Activated CD8-positive, alpha-beta memory T cell treated with anti-CD3 and anti-CD28 coated beads, Interleukin-2, amount 50 U/mL, for 1 hour (primary cell): Measurements from ENCODE around the gene RDX.
"Not testable (repeated sequence)": the region's sequence is repeated elsewhere in the genome, so short reads cannot be mapped to it uniquely, and the experiment has no call there.

Experiments used
- DNase-seq: peaks from one replicate; pipeline ENCODE4 v3.0.0-alpha.2; 2020; ENCODE audit errors: extremely low read depth

RDX gene

DNA sequence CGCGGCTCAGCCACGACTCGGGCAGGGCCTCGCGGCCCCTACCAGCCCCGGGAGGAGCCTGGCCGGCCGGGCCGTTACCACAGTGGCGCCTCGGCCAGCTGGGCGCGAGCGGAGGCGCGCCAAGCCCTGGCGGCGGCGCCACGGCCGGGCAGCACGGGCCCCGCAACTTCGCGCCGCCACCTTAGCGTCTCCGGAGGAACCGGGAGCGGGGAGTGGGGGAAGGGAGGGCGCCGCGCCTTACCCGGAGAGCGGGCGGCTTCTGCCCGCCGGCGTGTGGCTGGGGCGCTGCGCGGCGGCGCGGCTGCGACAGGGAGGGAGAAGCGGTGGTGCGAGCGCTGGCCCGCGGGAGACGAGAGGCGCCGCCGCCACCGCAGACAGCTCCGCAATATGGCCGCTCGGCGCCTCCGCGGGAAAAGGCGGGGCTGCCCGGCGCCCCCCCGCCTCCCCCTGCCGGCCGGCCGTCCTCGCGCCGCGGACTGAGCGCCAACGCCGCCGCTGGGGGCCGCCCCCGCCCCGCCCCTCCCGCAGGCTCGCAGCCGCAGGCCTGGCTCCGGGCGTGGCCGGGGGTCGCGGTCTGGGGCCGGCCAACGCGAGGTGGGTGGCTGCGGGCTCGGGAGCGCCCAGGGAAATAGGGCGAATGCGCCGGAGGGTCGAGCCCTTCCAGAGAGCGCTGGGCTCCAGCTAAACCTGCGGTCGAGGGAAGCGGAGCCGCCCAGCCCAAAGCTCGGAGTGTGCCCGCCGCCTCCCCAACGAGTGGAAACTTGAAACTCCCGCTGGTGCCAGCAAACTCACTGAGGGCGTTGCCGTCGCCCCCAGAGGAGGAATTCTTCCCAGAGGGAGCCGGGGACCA lies at the start of gene RDX:
RDX (minus strand) TSS at position 389 of the 850 bp plus-strand sequence. CDS start 16,922 bp downstream, outside the sequence.
- DNase-seq: no peak

- no peak for DNase-seq
These were observed 49.3 kb upstream of the RDX start for GRCh38 chr11:110345743-110346142.

GRCh38 chr11:110340436-110340835 lies 44.0 kb upstream of the RDX start:
- DNase-seq: no peak

DNA sequence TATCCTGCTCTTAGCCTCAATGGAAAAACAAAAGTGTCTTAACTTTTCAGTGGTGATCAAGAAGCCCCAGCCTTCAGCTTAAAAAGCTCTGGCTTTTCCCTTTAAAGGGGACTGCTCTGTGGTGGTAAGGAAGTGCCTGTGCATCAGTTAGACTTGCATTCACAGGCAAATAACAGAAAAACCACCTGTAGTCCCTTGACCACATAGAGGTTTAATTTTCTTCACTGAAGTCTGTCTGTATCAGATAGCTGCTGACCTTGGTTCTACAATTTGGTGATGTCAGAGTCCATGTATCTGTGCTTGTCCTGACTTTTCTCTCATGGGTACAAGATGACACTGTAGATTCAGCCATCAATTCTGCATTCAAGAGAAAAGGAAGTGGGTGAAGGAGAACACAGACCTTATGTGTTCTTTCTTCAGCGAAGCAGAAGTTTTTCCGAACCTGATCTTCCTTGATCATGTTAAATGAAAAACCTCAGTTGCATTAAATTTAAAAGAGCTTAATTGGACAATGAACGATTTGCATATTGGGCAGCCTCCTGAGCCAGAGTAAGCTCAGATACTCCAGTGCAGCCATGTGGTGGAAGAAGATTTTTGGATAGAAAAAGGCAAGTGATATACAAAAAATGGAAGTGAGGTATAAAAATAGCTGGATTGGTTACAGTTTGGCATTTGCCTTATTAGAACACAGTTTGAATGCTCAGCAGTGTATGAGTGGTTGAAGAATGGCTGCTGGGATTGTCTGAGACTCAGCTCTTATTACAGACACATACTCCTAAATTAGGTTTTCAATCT lies 43.2 kb upstream of the RDX start:
- DNase-seq: no peak

- DNase-seq: no peak
These were observed 42.3 kb upstream of the RDX start for GRCh38 chr11:110338684-110339083.

DNA sequence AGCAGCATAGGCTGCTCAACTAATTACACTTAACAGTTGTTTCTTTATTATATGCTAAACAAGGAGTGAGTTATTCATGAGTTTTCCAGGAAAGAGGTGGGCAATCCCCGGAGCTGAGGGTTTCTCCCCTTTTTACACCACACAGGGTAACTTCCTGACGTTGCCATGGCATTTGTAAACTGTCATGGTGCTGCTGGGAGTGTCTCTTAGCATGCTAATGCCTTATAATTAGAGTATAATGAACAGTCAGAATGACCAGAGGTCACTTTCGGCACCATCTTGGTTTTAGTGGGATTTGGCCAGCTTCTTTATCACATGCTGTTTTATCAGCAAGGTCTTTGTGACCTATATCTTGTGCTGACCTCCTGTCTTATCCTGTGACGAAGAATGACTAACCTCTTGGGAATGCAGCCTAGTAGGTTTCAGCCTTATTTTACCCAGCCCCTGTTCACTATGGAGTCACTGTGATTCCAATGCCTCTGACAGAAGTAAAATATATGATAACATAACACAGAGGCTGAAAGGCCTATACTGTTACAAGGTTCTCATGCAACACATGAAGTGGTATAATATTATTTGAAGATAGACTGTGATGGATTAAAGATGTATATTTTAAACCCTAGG lies 41.3 kb upstream of the RDX start:
- no peak for DNase-seq

DNA sequence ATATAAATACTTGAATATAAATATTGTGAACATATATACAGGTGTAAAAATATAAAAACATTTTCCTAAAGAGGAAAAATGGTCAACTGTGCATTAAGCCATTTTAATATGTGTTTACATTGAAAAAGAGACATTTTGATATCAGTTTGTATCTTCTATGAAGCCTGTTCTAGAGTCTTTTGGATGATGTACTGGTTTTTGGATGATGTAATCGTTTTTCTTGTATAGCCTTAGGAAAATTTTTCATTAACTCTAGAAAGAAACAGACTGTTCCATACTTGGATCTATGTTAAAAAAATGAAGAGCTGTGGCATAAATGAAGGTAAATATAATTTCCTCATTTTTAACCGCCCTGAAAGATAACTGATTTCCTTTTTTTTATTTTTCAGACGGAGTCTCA lies 39.6 kb upstream of the RDX start:
- no peak for DNase-seq

DNA sequence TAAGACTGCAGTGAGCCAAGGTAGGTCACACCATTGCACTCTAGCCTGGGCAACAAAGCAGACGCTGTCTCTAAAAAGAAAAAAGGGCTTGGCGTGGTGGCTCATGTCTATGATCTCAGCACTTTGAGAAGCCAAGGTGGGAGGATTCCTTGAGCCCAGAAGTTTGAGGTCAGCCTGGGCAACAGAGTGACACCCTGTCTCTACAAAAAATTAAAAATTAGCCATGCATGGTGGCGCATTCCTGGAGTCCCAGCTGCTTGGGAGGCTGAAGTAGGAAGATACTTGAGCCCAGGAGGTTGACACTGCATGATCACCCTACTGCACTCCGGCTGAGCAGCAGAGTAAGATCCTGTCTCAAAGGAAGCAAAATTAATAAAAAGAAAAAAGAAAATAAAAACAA lies 38.9 kb upstream of the RDX start:
- no peak for DNase-seq

GRCh38 chr11:110331626-110332025 lies 35.2 kb upstream of the RDX start:
- DNase-seq: no peak

DNA sequence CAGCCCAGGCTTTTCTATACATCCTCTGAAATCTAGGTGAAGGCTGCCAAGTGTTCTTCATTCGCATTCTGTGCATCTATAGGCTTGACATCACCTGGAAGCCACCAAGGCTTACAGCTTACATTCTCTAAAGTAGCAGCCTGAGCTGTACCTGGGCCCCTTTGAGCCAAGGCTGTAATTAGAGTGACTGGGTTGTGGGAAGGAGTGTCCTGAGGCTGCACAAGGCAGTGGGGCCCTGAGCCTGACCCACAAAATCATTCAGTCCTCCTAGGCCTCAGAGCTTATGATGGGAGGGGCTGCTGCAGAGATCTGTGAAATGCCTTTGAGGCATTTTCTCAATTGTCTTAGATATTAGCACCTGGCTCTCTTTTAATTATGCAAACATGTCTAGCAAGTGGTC lies 33.0 kb upstream of the RDX start:
- DNase-seq: no peak

GRCh38 chr11:110327508-110327907 lies 31.1 kb upstream of the RDX start:
- no peak for DNase-seq

DNA sequence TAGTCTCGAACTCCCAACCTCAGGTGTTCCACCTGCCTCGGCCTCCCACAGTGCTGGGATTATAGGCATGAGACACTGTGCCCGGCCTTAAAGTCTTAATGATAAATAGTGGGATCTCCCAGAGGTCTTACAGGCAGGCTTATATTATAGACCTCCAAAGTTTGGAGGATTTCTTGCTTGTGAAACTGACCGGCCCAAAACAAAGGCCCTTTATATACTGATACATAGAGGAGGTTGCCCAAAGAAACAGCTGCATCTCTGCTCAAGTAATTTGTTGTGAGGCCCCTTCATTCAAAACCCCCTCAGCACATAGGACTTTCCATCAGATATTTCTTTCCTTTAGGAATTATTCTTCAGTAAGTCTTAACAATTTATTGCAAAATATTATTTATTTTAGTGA lies 27.4 kb upstream of the RDX start:
- DNase-seq: no peak

DNA sequence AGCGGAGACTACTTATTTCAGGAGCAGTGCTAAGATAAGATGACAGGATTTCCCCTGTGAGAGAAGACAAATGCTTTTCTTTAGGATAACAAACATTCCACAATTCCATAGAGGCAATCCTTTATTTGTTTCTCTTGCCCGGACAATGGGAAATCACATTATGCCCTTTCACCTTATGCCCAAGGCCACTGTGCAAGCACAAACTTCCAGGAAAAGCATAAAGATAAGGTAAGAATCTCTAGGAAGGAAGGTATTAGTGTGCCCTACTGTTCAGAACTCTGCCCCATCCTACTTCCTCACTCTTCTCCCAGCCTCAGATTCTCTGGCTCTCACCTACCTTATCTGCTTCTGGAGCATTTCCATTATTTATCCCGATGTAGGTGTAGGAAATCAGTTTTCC lies 23.1 kb upstream of the RDX start:
- no peak for DNase-seq

DNA sequence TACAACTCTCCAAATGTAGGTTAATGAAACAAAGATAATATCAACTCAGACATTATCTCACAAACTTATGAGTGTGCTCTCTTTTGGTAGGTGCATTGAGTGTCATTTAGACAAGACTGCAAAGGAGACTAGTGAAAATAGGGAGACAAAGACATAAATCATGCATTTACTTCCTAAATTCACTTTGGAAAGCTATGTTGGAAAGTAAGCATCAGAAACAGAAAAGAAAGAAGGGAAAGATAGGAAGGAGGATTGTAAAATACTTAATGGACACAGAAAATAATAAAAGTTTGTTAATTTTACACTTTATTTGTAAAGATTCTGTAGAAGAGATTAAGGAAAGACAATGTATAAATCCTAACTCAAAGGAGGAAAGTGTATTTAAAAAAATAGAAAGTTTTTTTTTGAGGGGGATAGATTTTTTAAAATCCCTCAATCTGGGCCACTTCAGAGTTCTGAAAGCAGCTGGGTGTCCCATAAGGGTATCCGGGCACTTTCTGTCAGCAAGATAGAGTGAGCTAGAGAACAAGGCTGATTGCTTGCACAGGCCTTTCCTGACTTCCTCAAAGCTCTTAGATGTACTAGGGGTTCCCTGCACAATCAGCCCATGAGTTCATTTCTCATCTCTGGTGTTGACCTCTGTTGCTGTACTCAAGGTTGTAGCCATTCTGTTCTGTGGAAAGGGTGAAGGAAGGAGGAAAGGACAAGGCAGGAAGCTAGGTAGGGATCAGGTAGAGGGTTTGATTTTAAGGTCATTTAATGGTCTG lies 22.4 kb upstream of the RDX start:
- no peak for DNase-seq

GRCh38 chr11:110317516-110317932 lies 21.1 kb upstream of the RDX start:
- DNase-seq: no peak

DNA sequence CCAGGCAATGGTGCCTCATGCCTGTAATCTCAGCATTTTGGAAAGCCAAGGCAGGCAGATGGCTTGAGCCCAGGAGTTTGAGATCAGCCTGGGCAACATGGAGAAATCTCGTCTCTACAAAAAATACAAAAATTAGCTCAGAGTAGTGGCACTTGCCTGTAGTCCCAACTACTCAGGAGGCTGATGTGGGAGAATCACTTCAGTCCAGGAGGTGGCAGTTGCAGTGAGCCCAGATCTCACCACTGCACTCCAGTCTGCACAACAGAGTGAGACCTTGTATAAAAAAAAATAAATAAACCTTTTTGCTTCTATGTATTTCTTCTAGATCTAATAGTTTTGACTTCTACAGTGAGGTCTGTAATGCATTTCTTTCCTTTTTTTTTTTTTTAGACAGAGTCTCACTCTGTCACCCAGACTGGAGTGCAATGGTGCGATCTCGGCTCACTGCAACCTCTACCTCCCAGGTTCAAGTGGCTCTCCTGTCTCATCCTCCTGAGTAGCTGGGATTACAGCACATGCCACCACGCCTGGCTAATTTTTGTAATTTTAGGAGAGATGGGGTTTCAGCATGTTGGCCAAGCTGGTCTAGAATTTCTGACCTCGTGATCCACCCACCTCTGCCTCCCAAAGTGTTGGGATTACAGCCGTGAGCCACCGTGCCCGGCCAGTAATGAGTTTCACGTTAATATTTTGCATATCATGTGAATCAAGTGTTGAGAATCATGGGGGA lies 18.1 kb upstream of the RDX start:
- no peak for DNase-seq

DNA sequence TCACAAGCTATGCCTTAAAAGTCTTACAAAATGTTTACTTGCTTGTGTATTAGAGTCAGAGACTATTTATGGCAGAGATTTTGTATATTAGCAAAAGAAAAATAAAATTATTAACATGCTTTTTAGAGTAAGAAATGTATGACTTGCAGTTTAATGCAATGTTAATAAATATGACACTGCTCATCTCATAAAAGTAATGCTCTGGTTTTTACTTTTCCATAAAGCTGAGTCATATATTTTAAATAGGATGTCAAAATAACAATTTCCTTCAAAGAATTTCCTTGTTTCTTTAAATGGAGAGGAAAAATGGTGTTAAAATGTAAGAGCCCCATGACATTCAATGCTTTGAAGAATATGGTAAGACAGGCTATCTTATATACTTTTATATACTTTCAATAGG lies 16.3 kb upstream of the RDX start:
- DNase-seq: no peak

GRCh38 chr11:110311783-110312579 lies 15.6 kb upstream of the RDX start:
- no peak for DNase-seq

DNA sequence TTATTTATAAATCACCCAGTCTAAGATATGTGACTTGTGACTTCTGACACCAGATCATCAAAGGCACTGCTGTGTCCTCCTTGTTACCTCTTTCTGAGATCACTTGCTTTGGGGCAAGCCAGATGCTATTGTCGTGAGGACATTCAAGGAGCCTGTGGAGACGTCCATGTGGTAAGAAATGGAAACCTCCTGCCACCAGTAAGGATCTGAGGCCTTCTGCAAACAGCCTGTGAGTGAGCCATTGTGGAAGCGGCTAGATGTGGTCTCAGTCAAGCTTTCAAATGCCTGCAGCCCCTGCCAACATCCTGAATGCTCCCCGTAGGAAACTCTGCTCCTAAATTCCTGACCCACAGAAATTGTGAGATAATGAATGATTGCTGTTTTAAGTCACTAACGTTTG lies 11.7 kb upstream of the RDX start:
- DNase-seq: no peak

DNA sequence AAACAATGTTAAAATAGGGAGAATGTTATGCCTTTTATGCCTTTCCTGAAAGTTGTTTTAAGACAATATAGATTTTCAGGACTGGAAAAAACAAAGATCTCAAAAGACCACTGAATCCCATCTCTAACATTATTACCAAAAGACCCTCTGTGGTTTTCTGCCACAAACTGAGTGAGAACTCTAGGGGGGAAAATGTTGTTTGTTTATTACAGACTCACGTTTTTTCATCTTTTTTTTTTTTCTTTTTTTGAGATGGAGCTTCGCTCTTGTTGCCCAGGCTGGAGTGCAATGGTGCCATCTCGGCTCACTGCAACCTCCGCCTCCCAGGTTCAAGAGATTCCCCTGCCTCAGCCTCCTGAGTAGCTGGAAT lies 9.6 kb upstream of the RDX start:
- not testable (repeated sequence) for DNase-seq
